GM19467 (cell line): Measurements from ENCODE around the gene MAGI1.
A peak's percentile ranks its signal among the peaks of the same experiment; 100 is the strongest.
"Not testable (repeated sequence)": the region's sequence is repeated elsewhere in the genome, so short reads cannot be mapped to it uniquely, and the experiment has no call there.

Experiments used
- ATAC-seq: cut with Tn5 transposase; IDR thresholded peaks from one replicate; pipeline ENCODE4 v1.9.1; 2021; ENCODE audit warnings: mild to moderate bottlenecking, moderate library complexity; ENCODE audit not compliant: unreplicated experiment

MAGI1 gene

GRCh38 chr3:65732051-65732935 lies 306.4 kb downstream of the MAGI1 start:
- ATAC-seq, result peak; percentile 91

- ATAC-seq, result no peak
Measured at GRCh38 chr3:65730449-65730848, 308.3 kb downstream of the MAGI1 start.

DNA sequence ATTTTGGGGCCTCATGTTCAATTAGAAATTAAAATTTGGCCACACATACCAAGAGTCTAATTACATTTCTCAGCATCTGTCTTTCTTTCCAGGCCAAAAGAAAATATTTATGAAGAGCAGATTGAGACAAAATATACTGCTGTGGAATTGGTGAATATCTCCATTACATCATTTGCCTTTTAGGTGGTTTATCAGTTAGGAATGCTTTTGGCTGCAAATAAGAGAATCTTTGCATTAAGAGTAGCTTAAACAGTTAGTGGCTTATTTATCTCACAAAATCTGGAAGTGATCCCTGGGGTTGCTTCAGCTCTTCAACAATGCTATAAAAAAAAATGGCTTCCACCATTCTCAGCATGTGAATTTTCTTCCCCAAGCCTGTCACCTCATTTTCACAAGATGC lies 308.7 kb downstream of the MAGI1 start:
- no peak for ATAC-seq

- no peak for ATAC-seq
Measured at GRCh38 chr3:65729555-65729954, 309.2 kb downstream of the MAGI1 start.

DNA sequence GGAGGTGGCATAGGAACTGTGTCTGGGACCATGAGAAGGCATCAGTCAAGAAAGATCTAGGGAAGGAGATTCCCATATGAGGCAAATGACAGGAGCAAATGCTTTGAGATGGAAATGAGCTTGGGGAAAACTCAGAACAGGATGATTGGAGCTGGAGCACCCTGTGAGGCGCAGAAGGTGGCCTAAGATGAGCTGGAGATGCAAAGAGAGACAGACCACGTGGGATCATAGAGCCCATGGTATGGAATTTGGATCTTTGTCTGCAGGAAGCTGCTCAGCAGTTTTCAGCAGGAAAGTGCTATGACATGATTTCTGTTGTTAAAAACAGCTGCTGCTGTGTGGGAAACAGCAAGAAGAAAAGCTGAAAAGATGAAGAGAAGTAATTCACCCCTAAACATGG lies 310.6 kb downstream of the MAGI1 start:
- no peak for ATAC-seq

DNA sequence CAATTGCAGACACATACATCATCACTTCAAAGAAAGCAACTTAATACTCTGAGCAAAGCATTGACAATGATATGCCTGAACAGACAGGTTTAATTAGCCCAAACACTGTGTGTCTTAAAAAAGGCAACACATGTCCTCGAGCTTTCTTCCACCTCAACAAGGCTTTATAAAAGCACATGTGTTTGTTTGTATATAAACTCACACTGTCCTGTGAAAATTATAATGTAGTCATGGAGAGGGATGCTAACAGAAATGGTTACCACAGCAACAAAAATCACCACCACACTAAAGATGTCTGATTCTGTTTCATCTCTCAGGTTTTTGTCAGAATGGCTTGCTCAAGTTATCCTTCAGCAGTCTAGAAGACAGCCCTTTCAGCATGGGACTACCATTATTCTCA lies 314.7 kb downstream of the MAGI1 start:
- ATAC-seq, result no peak

DNA sequence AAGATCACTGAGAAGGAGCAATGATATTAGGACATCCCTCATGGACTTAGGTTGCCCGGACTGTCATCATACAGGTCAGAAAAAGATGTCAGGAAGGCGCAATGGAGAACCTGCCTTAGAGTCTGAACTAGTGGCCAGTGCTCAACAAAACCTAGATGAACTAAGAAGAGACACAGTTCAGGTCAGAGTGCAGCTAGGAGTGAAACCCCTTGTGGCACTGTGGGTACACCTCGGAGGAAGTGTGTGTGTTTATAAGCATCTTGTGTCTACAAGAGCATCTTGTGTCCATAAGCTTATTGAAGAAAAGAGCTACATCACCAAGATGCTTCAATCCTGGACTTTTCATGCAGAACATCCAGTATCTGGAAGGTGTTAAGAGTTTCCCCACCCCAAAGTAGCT lies 315.7 kb downstream of the MAGI1 start:
- no peak for ATAC-seq

GRCh38 chr3:65720989-65721737 lies 317.6 kb downstream of the MAGI1 start:
- ATAC-seq, result no peak

DNA sequence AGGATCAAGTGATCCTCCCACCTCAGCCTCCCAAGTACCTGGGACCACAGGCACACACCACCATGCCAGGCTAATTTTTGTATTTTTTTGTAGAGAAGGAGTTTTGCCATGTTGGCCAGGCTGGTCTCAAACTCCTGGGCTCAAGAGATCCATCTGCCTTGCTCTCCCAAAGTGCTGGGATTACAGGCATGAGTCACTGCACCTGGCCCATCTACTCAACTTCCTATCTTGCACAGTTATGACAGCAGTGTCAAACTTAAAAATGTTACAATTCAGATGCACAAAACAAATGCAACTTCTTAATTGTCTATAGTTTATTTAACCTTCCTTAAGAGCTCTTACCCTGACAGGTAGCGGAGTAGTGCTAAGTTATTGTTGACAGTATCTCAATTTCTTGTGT lies 319.1 kb downstream of the MAGI1 start:
- not testable (repeated sequence) for ATAC-seq

GRCh38 chr3:65717676-65718346 lies 320.9 kb downstream of the MAGI1 start:
- no peak for ATAC-seq

- no peak for ATAC-seq
Measured at GRCh38 chr3:65716071-65716751, 322.5 kb downstream of the MAGI1 start.

GRCh38 chr3:65714134-65714533 lies 324.6 kb downstream of the MAGI1 start:
- no peak for ATAC-seq

- no peak for ATAC-seq
Measured at GRCh38 chr3:65713016-65713415, 325.7 kb downstream of the MAGI1 start.

GRCh38 chr3:65712140-65712539 lies 326.6 kb downstream of the MAGI1 start:
- no peak for ATAC-seq

- ATAC-seq, result no peak
Measured at GRCh38 chr3:65706776-65707568, 331.7 kb downstream of the MAGI1 start.

DNA sequence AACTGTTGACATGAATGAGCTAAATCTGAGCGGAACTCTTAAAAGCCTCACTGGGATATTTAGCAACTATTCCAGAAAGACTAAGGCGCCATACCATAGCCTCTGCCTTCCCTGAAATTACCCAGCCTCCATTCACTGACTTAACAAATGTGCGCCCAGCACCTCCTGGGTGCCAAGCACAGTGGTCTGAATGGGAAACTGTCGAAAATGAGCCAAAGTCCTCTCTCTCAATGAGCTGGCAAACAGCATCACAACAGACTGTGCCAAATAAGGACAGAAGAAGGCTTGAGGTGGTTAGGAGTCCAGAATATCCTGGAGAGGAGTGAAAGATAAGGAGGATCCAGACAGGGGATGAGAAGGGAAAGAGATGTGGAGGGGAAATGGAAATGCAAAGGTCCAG lies 332.4 kb downstream of the MAGI1 start:
- ATAC-seq, result no peak

DNA sequence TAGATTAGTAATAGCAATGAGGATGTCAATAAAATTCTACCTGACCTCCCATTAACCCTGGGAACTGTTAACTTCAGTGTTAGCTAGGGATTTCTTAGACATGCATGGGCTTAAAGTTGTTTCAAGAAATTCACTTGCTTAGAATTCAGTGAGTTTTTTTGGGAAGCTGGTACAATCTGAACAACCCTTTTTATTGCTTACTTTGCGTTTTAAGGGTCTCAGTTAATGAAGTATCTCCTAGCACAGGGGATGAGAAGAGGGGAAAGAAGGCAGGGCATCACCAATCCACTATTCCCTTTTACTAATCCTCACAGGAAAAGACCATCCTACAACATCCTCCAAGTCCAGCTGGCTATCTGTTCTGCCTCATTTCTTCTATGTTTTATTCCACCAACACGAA lies 334.9 kb downstream of the MAGI1 start:
- ATAC-seq, result no peak

DNA sequence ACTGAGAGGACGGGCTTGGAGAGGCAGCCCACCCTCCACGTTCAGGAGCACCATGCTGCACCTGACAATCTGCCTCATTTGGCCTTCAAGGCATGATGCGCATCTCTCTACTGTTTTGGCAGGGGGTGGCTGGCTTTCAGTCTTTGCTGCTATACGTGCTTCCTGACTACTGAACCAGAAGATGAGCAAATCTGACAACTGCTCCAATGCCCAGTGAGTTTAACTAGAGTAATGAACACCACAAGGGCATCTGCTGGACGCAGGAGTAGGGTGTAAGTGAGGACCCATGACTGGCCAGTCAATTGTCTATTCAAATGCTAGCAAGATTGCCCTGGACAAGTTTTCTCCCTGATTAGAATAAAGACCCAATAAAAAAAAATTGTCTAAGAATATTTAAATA lies 335.7 kb downstream of the MAGI1 start:
- no peak for ATAC-seq

DNA sequence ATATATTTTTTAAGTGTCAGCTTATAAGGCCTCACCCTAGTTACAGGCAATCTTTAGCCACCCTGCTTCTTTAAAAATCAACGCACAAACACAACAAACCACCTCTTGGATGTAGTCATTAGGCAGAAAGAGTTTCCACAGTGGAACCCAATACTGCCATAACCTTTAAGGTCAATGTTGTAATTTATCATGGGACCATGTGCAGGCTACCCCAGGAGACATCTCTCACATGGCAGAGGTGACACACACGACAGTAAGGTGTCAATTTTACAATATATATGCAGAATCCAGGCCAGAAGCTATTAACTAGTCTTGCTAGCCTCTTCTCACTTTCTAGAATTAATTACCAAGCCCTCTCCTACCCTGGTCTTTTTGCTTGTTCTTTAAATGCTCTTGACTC lies 336.5 kb downstream of the MAGI1 start:
- no peak for ATAC-seq

DNA sequence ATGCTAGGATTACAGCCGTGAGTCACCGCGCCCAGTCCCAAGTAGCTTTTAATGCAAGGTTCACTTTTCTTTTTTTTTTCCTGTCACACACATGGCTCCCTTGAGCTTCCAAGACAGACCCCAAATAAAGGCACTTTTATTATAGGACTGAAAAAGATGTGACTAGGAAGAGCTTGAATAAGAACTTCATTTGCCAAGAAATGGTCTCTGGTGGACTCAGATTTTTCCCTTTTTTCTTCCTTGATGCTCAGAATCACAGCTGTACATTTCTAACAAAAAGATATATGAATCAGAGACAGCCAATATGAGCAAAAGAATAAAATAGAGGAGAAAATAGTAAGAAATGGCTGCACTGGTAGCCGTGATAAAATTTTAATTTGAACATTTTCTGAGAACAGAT lies 337.2 kb downstream of the MAGI1 start:
- ATAC-seq, result no peak
